Right ventricle myocardium superior (tissue), 1 donor: Measurements from ENCODE around the gene EIF2D. TPM values are rescaled to one million over a fixed set of nuclear protein-coding genes. Genes with fewer than 3 reads are reported as not detected.
"Not testable (repeated sequence)": the region's sequence is repeated elsewhere in the genome, so short reads cannot be mapped to it uniquely, and the experiment has no call there.

Experiments
- ATAC-seq: fragments of 200-7000 bp; cut with Tn5 transposase; one replicate; pipeline ENCODE4 v1.9.1; 2020; ENCODE audit warnings: mild to moderate bottlenecking; ENCODE audit not compliant: poor library complexity
- DNase-seq: peaks from one replicate; pipeline ENCODE4 v3.0.0-alpha.2; 2020
- intact Hi-C: fragments of 100-400 bp; cut with DNase I; formaldehyde crosslinking; loops from one replicate; pipeline ENCODE4 v1.11.2; 2022
- total RNA-seq: library from RNA; stranded (reverse); fragmentation: NEBNext Ultra II Directional; extraction: Animal tissue kit (Norgen Biotek cat#: 25700); gene quantifications from one replicate; pipeline ENCODE4 v1.2.1, GENCODE V29; 2021
- donor health status: DM: no; HTN: yes; CAD: no; lungs with severe emphysema.

EIF2D gene
- total RNA-seq, 1 donor from 2014 or later, result 24.9 TPM

DNA sequence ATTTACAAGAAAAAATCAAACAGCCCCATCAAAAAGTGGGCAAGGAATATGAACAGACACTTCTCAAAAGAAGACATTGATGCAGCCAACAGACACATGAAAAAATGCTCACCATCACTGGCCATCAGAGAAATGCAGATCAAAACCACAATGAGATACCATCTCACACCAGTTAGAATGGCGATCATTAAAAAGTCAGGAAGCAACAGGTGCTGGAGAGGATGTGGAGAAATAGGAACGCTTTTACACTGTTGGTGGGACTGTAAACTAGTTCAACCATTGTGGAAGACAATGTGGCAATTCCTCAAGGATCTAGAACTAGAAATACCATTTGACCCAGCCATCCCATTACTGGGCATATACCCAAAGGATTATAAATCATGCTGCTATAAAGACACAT is 29.8 kb upstream of the EIF2D start:
- DNase-seq, ATAC-seq, intact Hi-C loops: not testable (repeated sequence)

DNA sequence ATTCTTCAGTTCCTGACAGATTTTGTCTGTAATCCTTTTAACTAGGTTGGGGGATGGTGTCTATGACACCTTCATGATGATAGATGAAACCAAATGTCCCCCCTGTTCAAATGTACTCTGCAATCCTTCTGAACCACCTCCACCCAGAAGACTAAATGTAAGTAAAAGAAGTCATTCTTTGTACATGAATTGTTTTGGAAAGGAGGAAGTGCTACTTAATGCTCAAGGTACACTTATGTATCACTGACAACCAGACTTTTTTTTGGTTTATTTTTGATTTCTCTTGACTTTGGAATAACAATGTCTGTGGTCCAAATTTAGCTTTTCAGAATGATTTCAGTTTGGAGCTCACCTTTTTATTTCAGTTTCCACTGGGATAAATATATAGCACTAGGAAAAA is 25.3 kb upstream of the EIF2D start:
- intact Hi-C loops, result loop anchor here (10.0 kb wide), 1 partner anchor 87 kb away; no protein-coding TSS in a partner anchor
- no peak for ATAC-seq
- DNase-seq, result no peak

DNA sequence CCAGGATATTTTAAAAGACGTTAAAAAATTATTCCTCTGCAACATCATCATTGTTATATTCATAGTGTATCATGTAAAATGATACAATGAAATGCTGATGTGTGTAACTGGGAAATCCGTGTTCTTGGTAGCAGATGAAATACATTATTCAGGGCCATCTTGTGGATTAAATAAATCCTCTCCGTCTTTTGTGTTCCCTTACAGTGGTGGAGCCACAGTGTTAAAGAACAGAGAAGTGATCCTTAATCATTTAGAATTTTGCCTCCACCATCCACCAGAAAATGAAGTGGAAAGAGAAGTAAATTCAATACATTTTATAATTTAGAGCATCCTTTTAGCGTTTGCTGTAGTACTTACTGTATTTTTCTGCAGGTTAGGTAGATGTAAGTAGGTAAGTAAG is 24.4 kb upstream of the EIF2D start:
- ATAC-seq (no peak), DNase-seq (no peak)
- intact Hi-C loops, result loop anchor here (10.0 kb wide), 1 partner anchor 88 kb away; no protein-coding TSS in a partner anchor

DNA sequence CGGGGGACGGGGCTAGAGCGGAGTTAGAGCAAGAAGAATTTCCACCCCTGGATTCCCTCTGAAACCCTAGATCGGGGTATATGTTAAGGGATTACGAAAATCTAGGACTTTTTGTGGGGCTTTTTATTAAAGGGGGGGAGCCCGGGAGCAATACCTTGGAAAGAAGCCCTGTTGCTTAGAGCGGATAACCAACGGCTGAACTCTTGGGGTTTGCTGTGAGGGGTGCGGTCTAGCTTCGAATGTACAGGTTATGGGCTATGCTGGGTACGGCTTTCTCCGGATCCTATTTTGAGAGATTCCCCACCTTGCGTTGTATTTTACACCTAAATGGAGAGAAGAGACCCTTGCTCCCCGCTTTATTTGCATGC is 23.7 kb upstream of the EIF2D start:
- DNase-seq (no peak), ATAC-seq (no peak)
- intact Hi-C loops, result loop anchor here (2.0 to 10.0 kb wide), 2 partner anchors 89 to 173 kb away; no protein-coding TSS in a partner anchor

DNA sequence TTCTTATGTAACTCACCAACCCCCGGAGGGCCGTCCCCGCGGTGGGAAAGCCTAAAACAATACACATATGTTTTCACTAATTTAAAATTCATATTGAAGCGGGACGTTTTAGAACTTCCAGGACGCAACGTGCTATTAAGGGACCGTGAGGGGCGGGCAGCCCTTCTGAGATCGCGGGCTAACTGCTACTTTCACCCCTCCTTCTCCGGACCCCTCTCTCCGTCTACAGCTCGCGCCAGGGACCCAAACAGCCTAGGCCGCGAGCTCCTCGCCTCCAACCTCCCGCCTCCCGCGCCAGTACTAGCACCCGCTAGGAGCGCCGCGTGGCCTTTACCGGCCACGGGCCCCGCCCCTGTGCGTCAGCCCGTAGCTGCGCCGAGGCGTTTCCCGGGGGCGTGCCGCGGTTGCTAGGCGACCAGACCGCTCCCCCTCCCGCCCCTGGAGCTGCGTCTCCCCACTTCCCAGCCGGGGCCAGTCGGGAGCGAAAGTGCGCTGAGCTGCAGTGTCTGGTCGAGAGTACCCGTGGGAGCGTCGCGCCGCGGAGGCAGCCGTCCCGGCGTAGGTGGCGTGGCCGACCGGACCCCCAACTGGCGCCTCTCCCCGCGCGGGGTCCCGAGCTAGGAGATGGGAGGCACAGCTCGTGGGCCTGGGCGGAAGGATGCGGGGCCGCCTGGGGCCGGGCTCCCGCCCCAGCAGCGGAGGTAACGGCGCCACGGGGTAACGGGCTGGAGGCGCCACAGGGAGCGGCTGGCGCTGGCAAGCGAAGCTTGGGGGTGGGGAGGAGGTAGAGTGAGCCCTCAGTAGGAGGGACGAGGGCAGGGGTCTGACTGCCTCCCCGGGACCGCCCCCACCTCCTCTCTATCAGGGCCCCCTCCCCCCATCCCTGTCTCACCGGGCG is 23.1 kb upstream of the EIF2D start, which contains the start of gene DYRK3:
DYRK3 (plus strand) TSS at position 457 of the 898 bp plus-strand sequence; CDS start at position 625, 168 bp downstream.
- DNase-seq (peak; percentile 97), ATAC-seq (peak; percentile 99)
- intact Hi-C loops, result loop anchor here (2.0 to 10.0 kb wide), 2 partner anchors 89 to 173 kb away; no protein-coding TSS in a partner anchor

DNA sequence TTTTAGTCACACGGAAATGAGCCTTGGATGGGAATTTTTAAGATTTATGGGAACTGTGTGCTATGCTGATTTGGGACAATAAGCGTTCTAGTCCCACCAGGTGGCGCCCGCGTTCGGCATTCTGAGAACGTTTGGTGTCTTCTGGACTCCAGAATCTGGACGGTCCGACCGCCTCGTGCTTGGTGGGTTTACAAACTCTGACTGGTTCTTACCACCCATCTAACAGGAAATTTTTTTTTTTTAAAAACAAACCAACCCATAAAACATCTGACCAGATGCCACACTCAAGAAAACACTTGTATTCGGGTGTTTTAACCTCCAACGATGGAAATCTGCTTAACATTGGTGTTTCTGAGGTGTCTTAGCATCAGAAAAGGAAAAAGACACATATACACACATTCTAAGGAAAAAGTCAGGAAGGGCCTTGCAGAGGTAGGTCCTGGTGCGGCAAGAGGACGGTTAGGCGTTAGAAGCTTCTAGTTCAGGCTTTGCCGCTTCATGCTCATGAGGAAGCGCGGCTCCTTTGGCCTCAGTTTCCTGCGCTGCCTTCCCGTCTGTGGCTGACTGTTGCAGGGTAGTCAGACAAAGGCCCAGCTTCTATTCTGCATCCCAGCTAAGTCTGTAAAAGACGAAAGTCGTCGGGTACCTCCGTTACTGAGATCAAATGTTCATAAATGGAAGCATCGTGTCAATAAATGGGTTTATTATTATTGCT is 22.3 kb upstream of the EIF2D start:
- ATAC-seq (peak; percentile 85), DNase-seq (peak; percentile 96)
- intact Hi-C loops, result loop anchor here (2.0 to 10.0 kb wide), 4 partner anchors 33 to 278 kb away; no protein-coding TSS in a partner anchor

DNA sequence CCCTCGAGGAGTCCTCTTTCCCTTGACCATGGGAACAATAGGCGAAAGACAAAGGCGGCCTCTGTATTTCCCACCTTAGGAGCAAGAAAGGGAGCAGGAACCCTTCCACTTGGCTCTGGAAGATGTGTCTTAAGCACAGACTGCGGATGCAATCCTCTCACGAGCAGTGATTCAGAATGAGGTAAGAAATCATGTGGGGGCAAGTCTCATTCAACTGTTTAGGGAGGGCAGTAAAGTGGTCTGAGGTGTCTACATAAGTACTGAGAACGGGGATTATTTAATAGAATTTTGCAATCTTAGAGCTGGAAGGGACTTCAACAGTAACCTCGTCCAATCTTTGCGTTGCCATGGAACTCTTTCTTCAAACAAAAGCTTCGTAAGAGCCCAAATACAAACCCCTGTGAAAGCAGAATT is 21.4 kb upstream of the EIF2D start:
- DNase-seq, result no peak
- intact Hi-C loops, result loop anchor here (2.0 to 10.0 kb wide), 4 partner anchors 34 to 279 kb away; no protein-coding TSS in a partner anchor
- no peak for ATAC-seq

DNA sequence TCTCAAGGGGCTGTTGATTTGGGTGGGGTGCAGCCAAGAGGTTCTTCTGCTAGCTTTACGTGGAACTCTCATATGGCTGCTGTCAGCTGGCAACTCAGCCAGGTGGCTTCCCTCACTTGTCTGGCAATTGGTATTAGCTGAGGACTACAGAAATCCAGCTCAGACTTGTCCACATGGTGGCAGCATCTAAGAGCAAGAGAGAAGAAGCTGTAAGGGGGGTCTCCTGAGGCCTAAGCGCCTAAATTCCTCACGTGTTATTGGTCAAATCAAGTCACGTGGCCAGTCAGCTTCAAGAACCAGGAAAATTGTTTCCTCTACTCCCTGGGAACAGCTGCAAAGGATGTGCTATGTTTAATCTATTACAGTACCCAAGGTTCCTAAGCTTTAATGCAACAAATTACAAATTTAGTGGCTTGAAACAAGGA is 18.8 kb upstream of the EIF2D start:
- DNase-seq (peak; percentile 65), ATAC-seq (peak; percentile 47)
- intact Hi-C loops, result loop anchor here (5.0 to 10.0 kb wide), 3 partner anchors 36 to 281 kb away; no protein-coding TSS in a partner anchor

DNA sequence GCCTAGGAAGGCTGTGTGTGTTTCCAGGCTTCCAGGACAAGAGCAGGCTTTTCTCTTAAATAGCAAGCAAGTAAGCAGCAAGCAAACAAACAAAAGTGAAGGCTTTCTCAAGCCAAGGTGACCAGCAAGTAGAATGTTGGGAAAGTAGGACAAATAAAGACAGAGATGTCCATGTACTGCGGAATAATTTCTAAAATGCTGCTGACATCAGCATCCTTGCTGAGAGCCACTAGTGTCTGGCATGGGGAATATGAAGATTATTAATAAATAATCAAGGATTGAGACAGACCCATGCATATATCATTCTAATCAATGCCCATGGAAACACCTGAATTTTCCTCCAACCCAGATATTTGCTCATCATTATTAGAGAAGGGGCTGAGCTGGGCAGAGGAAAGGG is 16.7 kb upstream of the EIF2D start:
- ATAC-seq, result no peak
- no peak for DNase-seq
- intact Hi-C loops, result no loop called here

DNA sequence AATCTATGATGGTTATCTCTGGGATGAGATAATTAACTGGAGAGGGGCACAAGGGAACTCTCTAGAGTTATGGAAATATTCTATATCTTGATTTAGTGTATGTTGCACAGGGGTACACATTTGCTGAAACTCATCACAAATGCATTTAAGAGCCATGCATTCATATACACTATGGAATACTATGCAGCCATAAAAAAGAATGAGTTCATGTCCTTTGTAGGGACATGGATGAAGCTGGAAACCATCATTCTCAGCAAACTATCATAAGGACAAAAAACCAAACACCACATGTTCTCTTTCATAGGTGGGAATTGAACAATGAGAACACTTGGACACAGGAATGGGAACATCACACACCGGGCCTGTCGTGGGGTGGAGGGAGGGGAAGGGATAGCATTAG is 14.1 kb upstream of the EIF2D start:
- ATAC-seq, intact Hi-C loops, DNase-seq: not testable (repeated sequence)

DNA sequence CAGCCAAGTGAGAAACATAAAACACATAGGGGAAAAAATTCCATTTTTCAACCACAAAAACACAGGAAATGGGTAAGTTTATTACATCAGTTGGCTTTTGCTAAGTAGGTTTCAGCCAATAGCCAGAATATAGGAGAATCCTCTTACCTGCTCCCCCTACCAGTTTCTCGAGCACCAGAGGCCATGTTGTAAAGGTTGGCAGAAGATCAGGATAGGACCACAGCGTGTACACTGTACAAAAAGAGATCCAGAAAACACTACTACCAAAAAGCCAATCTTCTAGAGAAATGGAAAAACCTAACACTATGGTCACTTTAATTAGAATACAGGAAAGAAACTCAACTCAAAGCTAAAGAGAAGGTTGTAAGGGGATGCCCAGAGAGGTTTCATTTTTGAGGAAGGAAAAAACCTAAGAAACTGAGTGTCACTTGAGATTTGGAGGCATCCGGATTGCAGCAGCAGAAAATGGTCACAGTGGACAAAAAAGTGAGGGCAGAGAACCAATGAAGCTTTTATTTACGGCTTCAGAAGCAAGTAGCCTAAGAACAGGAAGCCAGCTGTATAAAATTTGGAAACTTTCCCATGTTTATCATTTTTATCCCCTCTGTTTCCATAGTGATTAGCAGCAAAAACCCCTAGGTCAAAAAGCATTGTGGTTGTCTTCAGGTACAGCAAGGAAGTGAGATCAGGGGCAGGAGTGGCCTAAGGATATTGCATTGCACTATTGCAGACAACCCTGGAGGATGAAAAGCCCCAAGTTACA is 2.9 kb downstream of the EIF2D start:
- DNase-seq, result no peak
- intact Hi-C loops, result loop anchor here (10.0 kb wide), 1 partner anchor 375 kb away; no protein-coding TSS in a partner anchor
- ATAC-seq, result no peak

DNA sequence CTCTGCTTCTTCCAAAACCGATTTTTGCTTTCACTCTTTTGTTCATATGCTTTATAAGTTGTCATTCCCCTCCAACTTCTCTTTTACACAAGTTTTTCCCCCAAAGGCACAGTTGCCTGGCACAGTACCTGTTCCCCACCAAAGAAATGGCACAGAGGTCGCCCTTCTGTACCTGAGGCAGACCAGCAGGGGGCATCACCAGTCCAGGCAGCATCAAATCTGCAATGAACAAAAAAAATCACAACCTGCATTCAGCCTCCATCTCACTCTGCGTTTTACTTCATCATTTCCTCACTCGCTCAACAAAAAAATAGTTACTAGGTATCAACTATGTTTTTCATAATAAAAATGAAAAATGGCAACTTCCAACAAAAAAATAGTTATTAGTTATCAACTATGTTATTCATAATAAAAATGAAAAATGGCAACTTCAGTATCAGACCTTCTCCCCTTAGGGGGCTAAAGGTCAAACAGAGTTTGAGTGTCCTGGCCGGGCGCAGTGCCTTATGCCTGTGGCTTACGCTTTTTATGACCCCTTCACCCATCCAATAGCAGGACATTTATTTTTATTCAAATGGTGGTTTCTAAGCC is 4.1 kb downstream of the EIF2D start:
- intact Hi-C loops, result loop anchor here (10.0 kb wide), 1 partner anchor 377 kb away; no protein-coding TSS in a partner anchor
- ATAC-seq (no peak), DNase-seq (no peak)

DNA sequence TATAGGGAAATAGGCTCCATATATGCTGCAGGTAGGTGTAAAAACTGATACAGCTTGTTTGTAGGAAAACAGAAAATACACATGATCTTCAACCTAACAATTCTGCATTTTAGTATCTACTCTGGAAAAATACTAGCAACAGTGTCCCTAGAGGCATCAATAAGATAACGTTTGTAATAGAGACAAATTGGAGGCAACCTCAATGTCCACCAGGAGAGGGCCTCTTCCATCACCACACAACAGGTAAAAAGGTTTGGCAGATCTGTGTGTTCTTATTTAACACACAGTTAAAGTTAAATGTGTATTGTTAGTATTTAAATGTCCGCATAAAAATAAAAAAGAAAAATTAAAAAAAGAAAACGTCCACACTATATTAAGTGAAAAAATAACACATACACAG is 5.4 kb downstream of the EIF2D start:
- ATAC-seq, result no peak
- intact Hi-C loops, result loop anchor here (10.0 kb wide), 1 partner anchor 378 kb away; no protein-coding TSS in a partner anchor

DNA sequence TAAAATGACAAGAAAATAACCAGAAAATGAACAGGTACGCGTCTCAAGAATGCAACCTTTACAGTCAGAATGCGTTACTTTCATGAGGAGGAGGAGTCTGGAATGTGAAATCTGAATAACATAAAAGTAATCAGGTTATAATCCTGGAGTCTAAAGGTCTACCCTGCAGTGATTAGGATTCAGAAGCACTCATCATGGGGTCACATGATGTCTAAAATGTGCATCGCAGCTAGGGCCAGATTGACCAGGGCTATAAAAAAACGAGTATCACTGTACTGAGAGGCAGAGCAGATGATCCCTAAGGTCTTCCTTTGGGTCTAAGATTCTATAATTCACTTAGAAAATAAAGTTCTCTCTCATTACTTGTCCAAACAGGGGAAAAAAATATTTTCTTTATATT is 7.4 kb downstream of the EIF2D start:
- ATAC-seq (no peak), DNase-seq (no peak)
- intact Hi-C loops, result loop anchor here (10.0 kb wide), 1 partner anchor 380 kb away; no protein-coding TSS in a partner anchor

More for the DNA sequence above, 5.4 kb downstream of the EIF2D start:
- DNase-seq, result no peak

DNA sequence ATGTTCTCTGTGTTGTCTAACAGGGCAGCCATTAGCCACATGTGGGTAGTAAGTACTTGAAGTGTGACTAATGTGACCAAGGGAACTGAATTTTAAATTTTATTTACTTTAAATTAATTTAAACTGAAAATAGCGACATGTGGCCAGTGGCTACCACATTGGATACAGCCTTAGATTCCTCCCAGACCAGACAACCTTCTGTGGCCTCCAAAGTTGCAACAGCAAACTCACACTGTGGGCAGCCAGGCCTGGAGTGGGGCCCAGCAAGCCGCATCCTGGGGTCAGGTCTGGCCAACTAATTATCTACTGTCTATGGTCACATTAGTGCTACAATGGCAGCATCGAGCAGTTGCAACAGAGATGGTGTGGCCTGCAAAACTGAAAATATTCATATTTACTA is 11.7 kb downstream of the EIF2D start:
- intact Hi-C loops, result loop anchor here (10.0 kb wide), 1 partner anchor 384 kb away; no protein-coding TSS in a partner anchor
- DNase-seq, result no peak
- ATAC-seq, result no peak

DNA sequence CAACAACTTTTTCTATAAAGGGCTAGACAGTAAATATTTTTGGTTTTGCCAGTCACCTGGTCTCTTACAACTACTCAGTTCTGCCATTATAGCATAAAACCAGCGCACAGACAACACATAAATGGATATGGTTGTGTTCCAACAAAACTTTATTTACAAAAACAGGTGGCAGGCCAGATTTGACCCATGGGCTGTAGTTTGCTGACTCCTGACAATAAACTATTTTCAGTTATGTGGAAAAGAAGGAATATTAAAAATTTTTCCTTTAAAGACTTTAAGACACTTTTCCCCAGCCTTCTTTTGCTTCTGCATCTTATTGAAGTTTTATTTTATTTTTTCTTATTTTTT is 16.0 kb downstream of the EIF2D start:
- DNase-seq (no peak), ATAC-seq (no peak)
- intact Hi-C loops, result no loop called here

DNA sequence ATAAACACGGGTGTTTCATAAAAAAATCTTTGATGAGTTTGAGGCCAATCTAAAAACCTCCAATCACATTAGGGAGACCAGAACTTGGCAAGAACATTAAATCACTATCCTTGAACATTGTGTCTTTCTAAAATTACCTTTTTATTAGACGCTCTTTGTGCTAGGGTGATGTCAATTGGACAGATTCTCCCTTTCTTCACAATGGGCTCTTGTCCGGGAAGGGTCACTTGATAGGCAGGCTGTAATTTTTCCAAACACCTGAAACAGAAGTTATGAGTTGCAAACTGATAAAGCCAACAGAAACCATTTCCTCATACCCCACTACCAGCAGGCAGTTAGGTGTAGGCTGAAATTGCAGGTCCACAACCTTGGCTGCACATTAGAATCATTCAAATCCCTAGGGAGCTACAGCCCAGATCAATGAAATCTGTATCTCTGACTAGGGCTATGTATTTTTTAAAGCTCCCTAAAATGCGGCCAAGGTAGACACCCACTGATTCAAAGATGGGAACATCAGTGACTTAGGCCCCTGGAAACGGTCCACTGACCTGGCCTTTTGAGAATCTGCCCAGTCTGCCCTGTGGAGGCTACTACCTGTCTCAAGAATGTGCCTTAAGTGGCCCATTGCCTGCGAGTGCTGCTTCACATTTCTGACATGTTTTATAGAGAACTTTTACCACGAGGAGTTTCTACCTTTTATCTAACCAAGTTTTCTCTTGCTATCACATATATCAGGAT is 16.5 kb downstream of the EIF2D start:
- ATAC-seq (no peak), DNase-seq (no peak)
- intact Hi-C loops, result no loop called here
